Measurements from ENCODE around the gene FFAR1. TPM values are rescaled to one million over a fixed set of nuclear protein-coding genes. Genes with fewer than 3 reads are reported as not detected.

FFAR1 gene
- polyA plus RNA-seq, 1 of the 3 experiments (the other 2 are of a cell fraction), result not detected

- Histone ChIP-seq H3K9me3 (no peaks in the 10 kb centered on the region), H3K4me2 (no peak overlapping the region), H3F3A (replicated peaks; ENCODE audit: insufficient read depth) (no peaks in the 10 kb centered on the region), H3K9me2 (no peaks in the 10 kb centered on the region), H2AFZ (ENCODE audit: low read depth) (no peak overlapping the region), H3K79me2 (ENCODE audit: insufficient read depth) (no peaks in the 10 kb centered on the region), H3K9ac (no peak overlapping the region), H3K27ac (ENCODE audit: low read depth in 2 of 2, low read length in 1 of 2) (no peak overlapping the region), H3K27me3 (ENCODE audit: insufficient read depth) (peaks cover 44% of the 10 kb centered on the region), H4K20me1 (ENCODE audit: insufficient read depth) (no peaks in the 10 kb centered on the region), H3K36me3 (replicated peaks in 1 of 2; ENCODE audit: control insufficient read depth in 1 of 2, insufficient read depth in 2 of 2, low read length in 1 of 2) (no peaks in the 10 kb centered on the region), H3K4me3 (ENCODE audit: low read depth in 2 of 2, low read length in 1 of 2) (no peak overlapping the region), H3K4me1 (ENCODE audit: control insufficient read depth in 1 of 2, insufficient read depth in 2 of 2, low read depth in 1 of 2, low read length in 1 of 2) (no peaks in the 10 kb centered on the region)
- TF ChIP-seq, protein P1, sequence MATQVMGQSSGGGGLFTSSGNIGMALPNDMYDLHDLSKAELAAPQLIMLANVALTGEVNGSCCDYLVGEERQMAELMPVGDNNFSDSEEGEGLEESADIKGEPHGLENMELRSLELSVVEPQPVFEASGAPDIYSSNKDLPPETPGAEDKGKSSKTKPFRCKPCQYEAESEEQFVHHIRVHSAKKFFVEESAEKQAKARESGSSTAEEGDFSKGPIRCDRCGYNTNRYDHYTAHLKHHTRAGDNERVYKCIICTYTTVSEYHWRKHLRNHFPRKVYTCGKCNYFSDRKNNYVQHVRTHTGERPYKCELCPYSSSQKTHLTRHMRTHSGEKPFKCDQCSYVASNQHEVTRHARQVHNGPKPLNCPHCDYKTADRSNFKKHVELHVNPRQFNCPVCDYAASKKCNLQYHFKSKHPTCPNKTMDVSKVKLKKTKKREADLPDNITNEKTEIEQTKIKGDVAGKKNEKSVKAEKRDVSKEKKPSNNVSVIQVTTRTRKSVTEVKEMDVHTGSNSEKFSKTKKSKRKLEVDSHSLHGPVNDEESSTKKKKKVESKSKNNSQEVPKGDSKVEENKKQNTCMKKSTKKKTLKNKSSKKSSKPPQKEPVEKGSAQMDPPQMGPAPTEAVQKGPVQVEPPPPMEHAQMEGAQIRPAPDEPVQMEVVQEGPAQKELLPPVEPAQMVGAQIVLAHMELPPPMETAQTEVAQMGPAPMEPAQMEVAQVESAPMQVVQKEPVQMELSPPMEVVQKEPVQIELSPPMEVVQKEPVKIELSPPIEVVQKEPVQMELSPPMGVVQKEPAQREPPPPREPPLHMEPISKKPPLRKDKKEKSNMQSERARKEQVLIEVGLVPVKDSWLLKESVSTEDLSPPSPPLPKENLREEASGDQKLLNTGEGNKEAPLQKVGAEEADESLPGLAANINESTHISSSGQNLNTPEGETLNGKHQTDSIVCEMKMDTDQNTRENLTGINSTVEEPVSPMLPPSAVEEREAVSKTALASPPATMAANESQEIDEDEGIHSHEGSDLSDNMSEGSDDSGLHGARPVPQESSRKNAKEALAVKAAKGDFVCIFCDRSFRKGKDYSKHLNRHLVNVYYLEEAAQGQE (IDR thresholded peaks at IDR 0.05; ENCODE audit: low read depth, low read length), result no peak
- no peak for TF ChIP-seq CHD2 (IDR thresholded peaks at IDR 0.05; ENCODE audit: low read length, partially characterized antibody)
- TF ChIP-seq NRF1 (IDR thresholded peaks at IDR 0.05; ENCODE audit: low read depth, low read length), result no peak
- TF ChIP-seq EP300 (IDR thresholded peaks at IDR 0.05; ENCODE audit: borderline replicate concordance in 1 of 2, low read depth in 1 of 2, low read length in 1 of 2), result no peak
- TF ChIP-seq ELF1 (IDR thresholded peaks at IDR 0.05), result no peak
- TF ChIP-seq, protein P2, sequence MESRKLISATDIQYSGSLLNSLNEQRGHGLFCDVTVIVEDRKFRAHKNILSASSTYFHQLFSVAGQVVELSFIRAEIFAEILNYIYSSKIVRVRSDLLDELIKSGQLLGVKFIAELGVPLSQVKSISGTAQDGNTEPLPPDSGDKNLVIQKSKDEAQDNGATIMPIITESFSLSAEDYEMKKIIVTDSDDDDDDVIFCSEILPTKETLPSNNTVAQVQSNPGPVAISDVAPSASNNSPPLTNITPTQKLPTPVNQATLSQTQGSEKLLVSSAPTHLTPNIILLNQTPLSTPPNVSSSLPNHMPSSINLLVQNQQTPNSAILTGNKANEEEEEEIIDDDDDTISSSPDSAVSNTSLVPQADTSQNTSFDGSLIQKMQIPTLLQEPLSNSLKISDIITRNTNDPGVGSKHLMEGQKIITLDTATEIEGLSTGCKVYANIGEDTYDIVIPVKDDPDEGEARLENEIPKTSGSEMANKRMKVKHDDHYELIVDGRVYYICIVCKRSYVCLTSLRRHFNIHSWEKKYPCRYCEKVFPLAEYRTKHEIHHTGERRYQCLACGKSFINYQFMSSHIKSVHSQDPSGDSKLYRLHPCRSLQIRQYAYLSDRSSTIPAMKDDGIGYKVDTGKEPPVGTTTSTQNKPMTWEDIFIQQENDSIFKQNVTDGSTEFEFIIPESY (IDR thresholded peaks at IDR 0.05; ENCODE audit: borderline replicate concordance, low read depth), result no peak
- TF ChIP-seq, protein P3, sequence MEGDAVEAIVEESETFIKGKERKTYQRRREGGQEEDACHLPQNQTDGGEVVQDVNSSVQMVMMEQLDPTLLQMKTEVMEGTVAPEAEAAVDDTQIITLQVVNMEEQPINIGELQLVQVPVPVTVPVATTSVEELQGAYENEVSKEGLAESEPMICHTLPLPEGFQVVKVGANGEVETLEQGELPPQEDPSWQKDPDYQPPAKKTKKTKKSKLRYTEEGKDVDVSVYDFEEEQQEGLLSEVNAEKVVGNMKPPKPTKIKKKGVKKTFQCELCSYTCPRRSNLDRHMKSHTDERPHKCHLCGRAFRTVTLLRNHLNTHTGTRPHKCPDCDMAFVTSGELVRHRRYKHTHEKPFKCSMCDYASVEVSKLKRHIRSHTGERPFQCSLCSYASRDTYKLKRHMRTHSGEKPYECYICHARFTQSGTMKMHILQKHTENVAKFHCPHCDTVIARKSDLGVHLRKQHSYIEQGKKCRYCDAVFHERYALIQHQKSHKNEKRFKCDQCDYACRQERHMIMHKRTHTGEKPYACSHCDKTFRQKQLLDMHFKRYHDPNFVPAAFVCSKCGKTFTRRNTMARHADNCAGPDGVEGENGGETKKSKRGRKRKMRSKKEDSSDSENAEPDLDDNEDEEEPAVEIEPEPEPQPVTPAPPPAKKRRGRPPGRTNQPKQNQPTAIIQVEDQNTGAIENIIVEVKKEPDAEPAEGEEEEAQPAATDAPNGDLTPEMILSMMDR (IDR thresholded peaks at IDR 0.05), result no peak
- TF ChIP-seq RXRA (IDR thresholded peaks at IDR 0.05; ENCODE audit: borderline replicate concordance, low read depth), result no peak
- no peak for TF ChIP-seq YY1 (IDR thresholded peaks at IDR 0.05; ENCODE audit: low read depth)
- no peak for TF ChIP-seq MXI1 (IDR thresholded peaks at IDR 0.05; ENCODE audit: low read depth, low read length)
- TF ChIP-seq RCOR1 (IDR thresholded peaks at IDR 0.05; ENCODE audit: low read length), result no peak
- no peak for TF ChIP-seq PBX3 (IDR thresholded peaks at IDR 0.05)
- TF ChIP-seq GABPA (IDR thresholded peaks at IDR 0.05; ENCODE audit: low read depth), result no peak
- DNase-seq, result no peak
- WGBS (ENCODE audit: low lambda C conversion rate), result 20% methylated on average over 6 of the region's 6 CpGs
- ChIA-PET POLR2A (no interaction called here), CTCF (no interaction called here)
Measured at GRCh38 chr19:35303357-35303915, 44.3 kb upstream of the FFAR1 start.

Data from SK-N-SH (cell line).